Measurements from ENCODE around the gene LRP1B.

Gene LRP1B

GRCh38 chr2:140410695-140411094, 1720.1 kb downstream of the LRP1B start:
- TF ChIP-seq POLR2A (IDR thresholded peaks at IDR 0.05; ENCODE audit: low read depth, low read length) = no peak
- TF ChIP-seq TAF1 (IDR thresholded peaks at IDR 0.05; ENCODE audit: borderline replicate concordance, low read depth, low read length) = no peak
- TF ChIP-seq POLR2AphosphoS5 (IDR thresholded peaks at IDR 0.05; ENCODE audit: low read depth, low read length) = no peak
- DNase-seq (ENCODE audit: insufficient read length) (no peak), FAIRE-seq (no peak)

- TF ChIP-seq POLR2AphosphoS5 (IDR thresholded peaks at IDR 0.05; ENCODE audit: low read depth, low read length) = no peak
- TF ChIP-seq POLR2A (IDR thresholded peaks at IDR 0.05; ENCODE audit: low read depth, low read length) = no peak
- DNase-seq (ENCODE audit: insufficient read length) (no peak), FAIRE-seq (no peak)
Observed at GRCh38 chr2:140401056-140401455, 1729.8 kb downstream of the LRP1B start.

- no peak for TF ChIP-seq POLR2AphosphoS5 (IDR thresholded peaks at IDR 0.05; ENCODE audit: low read depth, low read length)
- no peak for TF ChIP-seq TAF1 (IDR thresholded peaks at IDR 0.05; ENCODE audit: borderline replicate concordance, low read depth, low read length)
- no peak for TF ChIP-seq POLR2A (IDR thresholded peaks at IDR 0.05; ENCODE audit: low read depth, low read length)
- FAIRE-seq = no peak
- DNase-seq (ENCODE audit: insufficient read length) = no peak
Observed at GRCh38 chr2:140392824-140393223, 1738.0 kb downstream of the LRP1B start.

- no peak for DNase-seq (ENCODE audit: insufficient read length)
- FAIRE-seq = no peak
- TF ChIP-seq POLR2AphosphoS5 (IDR thresholded peaks at IDR 0.05; ENCODE audit: low read depth, low read length) (no peak), TAF1 (IDR thresholded peaks at IDR 0.05; ENCODE audit: borderline replicate concordance, low read depth, low read length) (no peak), POLR2A (IDR thresholded peaks at IDR 0.05; ENCODE audit: low read depth, low read length) (no peak)
Observed at GRCh38 chr2:140384946-140385345, 1745.9 kb downstream of the LRP1B start.

GRCh38 chr2:140383781-140384180, 1747.0 kb downstream of the LRP1B start:
- no peak for FAIRE-seq
- DNase-seq (ENCODE audit: insufficient read length) = no peak
- no peak for TF ChIP-seq POLR2AphosphoS5 (IDR thresholded peaks at IDR 0.05; ENCODE audit: low read depth, low read length)
- no peak for TF ChIP-seq TAF1 (IDR thresholded peaks at IDR 0.05; ENCODE audit: borderline replicate concordance, low read depth, low read length)
- no peak for TF ChIP-seq POLR2A (IDR thresholded peaks at IDR 0.05; ENCODE audit: low read depth, low read length)

- DNase-seq (ENCODE audit: insufficient read length) = no peak
- no peak for TF ChIP-seq TAF1 (IDR thresholded peaks at IDR 0.05; ENCODE audit: borderline replicate concordance, low read depth, low read length)
- FAIRE-seq = no peak
Observed at GRCh38 chr2:140376686-140377085, 1754.1 kb downstream of the LRP1B start.

GRCh38 chr2:140363131-140363530, 1767.7 kb downstream of the LRP1B start:
- DNase-seq (ENCODE audit: insufficient read length) = no peak
- no peak for FAIRE-seq
- TF ChIP-seq POLR2A (IDR thresholded peaks at IDR 0.05; ENCODE audit: low read depth, low read length) (no peak), POLR2AphosphoS5 (IDR thresholded peaks at IDR 0.05; ENCODE audit: low read depth, low read length) (no peak), TAF1 (IDR thresholded peaks at IDR 0.05; ENCODE audit: borderline replicate concordance, low read depth, low read length) (no peak)

GRCh38 chr2:140362361-140362760, 1768.5 kb downstream of the LRP1B start:
- TF ChIP-seq POLR2AphosphoS5 (IDR thresholded peaks at IDR 0.05; ENCODE audit: low read depth, low read length) (no peak), TAF1 (IDR thresholded peaks at IDR 0.05; ENCODE audit: borderline replicate concordance, low read depth, low read length) (no peak), POLR2A (IDR thresholded peaks at IDR 0.05; ENCODE audit: low read depth, low read length) (no peak)
- FAIRE-seq = no peak
- no peak for DNase-seq (ENCODE audit: insufficient read length)

- FAIRE-seq = no peak
- DNase-seq (ENCODE audit: insufficient read length) = no peak
- TF ChIP-seq POLR2A (IDR thresholded peaks at IDR 0.05; ENCODE audit: low read depth, low read length) = no peak
- TF ChIP-seq POLR2AphosphoS5 (IDR thresholded peaks at IDR 0.05; ENCODE audit: low read depth, low read length) = no peak
- no peak for TF ChIP-seq TAF1 (IDR thresholded peaks at IDR 0.05; ENCODE audit: borderline replicate concordance, low read depth, low read length)
Observed at GRCh38 chr2:140359056-140359771, 1771.6 kb downstream of the LRP1B start.

GRCh38 chr2:140356697-140357096, 1774.1 kb downstream of the LRP1B start:
- TF ChIP-seq POLR2AphosphoS5 (IDR thresholded peaks at IDR 0.05; ENCODE audit: low read depth, low read length) = no peak
- no peak for TF ChIP-seq TAF1 (IDR thresholded peaks at IDR 0.05; ENCODE audit: borderline replicate concordance, low read depth, low read length)
- no peak for TF ChIP-seq POLR2A (IDR thresholded peaks at IDR 0.05; ENCODE audit: low read depth, low read length)
- FAIRE-seq (no peak), DNase-seq (ENCODE audit: insufficient read length) (no peak)

GRCh38 chr2:140355511-140356090, 1775.2 kb downstream of the LRP1B start:
- FAIRE-seq (no peak), DNase-seq (ENCODE audit: insufficient read length) (no peak)
- no peak for TF ChIP-seq POLR2A (IDR thresholded peaks at IDR 0.05; ENCODE audit: low read depth, low read length)
- no peak for TF ChIP-seq TAF1 (IDR thresholded peaks at IDR 0.05; ENCODE audit: borderline replicate concordance, low read depth, low read length)
- TF ChIP-seq POLR2AphosphoS5 (IDR thresholded peaks at IDR 0.05; ENCODE audit: low read depth, low read length) = no peak

- DNase-seq (ENCODE audit: insufficient read length) (no peak), FAIRE-seq (no peak)
- TF ChIP-seq POLR2AphosphoS5 (IDR thresholded peaks at IDR 0.05; ENCODE audit: low read depth, low read length) (no peak), POLR2A (IDR thresholded peaks at IDR 0.05; ENCODE audit: low read depth, low read length) (no peak), TAF1 (IDR thresholded peaks at IDR 0.05; ENCODE audit: borderline replicate concordance, low read depth, low read length) (no peak)
Observed at GRCh38 chr2:140354544-140354943, 1776.3 kb downstream of the LRP1B start.
